NB4 (cell line): ENCODE measurements around the gene EEF1AKMT3.

ENCODE experiments used
- CTCF ChIP-seq: IDR thresholded peaks from one replicate; pipeline ENCODE4 v1.5.1; 2012; ENCODE audit warnings: low read depth, low read length
- MYC ChIP-seq: IDR thresholded peaks from 2 replicates; pipeline ENCODE4 v1.6.1; 2011; ENCODE audit warnings: low read depth, low read length
- POLR2A ChIP-seq: IDR thresholded peaks from 2 replicates; pipeline ENCODE4 v1.6.1; 2011; ENCODE audit warnings: mild to moderate bottlenecking; ENCODE audit not compliant: insufficient read length; ENCODE audit errors: extremely low read depth

- TF ChIP-seq CTCF (no peak), POLR2A (no peak), MYC (no peak)
Observed at GRCh38 chr12:57797933-57798332, 25.5 kb downstream of the EEF1AKMT3 start.
